8988T (cell line): ENCODE results near the gene LPP.

Source experiments
- DNase-seq: peaks from one replicate; pipeline ENCODE4 v3.0.0; 2011

LPP gene

DNA sequence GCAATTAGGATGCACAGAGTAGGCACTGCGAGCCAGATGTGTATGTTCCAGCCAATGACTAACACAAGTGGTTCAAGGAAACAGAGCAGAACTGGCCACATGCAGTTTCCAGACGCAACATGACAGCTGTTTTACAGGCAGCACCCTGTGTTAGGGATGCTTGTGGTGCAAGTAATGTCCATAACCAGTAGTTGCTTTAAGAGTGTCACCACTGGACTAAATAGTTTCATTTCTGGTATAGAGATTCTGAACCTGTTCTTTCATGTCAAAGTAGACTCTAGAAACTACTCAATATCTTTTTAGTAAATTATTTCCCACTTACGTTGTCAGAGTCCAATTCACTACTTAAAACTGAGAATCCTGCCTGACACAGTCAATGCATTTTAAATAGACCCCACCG lies 14.5 kb upstream of the LPP start:
- no peak for DNase-seq

DNA sequence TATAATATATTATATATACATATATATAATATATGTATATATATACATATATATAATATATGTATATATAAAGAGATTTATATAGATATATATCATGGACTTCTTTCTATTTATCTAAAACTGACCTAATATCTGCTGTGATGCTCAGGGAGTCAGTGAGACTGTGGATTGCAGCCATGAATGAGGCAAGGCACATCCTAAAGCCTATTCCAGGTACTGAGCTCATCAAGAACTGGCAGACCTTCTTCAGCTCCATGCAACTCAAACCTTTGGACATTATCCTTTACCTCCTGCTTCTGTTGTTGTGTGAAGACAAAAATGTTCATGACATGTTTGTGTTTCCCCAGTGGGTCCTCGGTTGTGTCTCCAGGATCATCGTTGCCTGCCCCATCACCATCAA lies 7.7 kb upstream of the LPP start:
- no peak for DNase-seq

DNA sequence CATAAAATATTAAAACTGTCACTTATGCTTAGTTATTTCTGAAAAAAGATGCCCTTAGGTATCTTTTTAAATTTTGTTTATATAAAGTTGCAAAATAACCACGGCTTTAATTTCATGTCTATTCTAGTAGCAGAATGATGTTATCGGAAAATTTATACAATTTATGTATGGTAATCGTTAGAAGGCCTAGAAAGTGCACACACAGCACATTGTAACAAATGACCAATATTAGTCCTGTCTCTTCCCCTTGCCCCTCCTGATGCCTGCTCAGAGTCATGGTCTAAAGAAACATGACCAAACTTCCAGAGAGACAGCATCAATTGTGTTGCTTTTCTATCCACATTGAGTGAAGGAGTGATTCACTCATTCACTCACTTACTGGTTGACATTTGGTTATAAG lies 6.2 kb upstream of the LPP start:
- no peak for DNase-seq

DNA sequence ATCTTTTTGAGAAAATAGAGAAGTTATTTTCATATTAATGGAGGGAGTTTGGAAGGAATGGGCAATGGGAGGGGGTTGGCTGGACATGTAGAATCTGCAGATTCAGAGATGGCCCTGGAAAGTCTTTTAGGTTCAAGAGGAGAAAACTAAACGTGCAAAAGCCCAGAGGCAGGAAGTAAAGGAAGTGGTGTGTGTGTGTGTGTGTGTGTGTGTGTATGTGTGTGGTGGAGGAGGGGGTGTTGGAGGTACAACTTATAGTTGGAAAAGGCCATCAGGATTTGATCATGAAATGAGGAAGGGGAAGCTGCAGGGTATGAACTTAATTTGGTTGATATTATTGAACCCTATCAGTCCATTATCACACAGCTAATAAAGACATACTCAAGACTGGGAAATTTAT lies 5.6 kb upstream of the LPP start:
- DNase-seq, result no peak

DNA sequence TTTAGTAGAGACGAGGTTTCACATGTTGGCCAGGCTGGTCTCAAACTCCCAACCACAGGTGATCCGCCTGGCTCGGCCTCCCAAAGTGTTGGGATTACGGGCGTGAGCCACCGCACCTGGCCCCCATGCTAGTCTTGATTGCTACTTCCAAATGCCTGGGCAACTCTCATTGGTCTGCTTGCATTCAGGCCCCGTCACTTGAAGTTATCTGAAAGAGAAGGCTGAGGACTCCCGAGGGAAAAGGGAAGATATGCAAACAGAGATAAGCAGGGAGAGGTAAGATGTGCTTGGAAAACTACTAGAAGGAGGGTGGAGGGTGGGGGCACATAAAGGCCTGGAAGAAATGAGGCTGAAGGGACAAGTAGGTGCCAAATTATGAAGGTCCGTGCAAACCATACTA lies 4.4 kb upstream of the LPP start:
- no peak for DNase-seq

DNA sequence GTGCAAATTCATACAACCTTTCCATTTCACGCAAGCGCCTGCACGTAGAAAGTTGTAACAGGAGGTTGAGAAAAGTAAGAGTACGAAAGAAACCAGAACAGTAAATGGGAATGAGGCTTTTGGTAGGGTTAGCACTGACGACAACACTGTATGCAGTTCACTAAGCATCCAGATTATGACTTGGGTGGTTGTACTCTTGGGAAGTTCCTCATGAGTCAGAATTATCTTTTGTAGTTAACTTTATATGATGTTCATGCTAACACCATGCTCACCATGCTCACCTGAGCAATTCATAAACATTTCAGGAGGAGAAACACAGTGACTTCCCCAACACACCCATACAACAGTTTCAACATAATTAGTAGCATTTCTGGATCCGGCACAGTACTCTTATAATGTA lies 3.0 kb upstream of the LPP start:
- no peak for DNase-seq

DNA sequence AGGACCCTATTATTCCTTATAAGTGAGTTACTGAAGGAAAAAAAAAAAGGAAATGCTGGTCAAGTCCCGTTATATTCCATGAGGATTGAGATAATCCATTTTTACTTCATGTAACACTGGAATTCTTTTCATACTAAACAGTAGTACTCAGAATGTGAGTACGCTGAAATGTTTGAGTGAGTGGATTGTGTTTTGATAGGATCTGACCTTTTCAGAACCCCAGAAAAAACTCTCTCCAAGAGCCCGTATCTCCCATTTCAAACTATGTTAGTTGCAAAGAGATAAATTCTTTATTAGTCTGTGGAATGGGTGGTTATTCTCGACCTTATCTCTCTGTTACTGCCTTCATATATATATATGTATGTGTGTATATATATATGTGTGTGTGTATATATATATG lies 2.5 kb upstream of the LPP start:
- no peak for DNase-seq

DNA sequence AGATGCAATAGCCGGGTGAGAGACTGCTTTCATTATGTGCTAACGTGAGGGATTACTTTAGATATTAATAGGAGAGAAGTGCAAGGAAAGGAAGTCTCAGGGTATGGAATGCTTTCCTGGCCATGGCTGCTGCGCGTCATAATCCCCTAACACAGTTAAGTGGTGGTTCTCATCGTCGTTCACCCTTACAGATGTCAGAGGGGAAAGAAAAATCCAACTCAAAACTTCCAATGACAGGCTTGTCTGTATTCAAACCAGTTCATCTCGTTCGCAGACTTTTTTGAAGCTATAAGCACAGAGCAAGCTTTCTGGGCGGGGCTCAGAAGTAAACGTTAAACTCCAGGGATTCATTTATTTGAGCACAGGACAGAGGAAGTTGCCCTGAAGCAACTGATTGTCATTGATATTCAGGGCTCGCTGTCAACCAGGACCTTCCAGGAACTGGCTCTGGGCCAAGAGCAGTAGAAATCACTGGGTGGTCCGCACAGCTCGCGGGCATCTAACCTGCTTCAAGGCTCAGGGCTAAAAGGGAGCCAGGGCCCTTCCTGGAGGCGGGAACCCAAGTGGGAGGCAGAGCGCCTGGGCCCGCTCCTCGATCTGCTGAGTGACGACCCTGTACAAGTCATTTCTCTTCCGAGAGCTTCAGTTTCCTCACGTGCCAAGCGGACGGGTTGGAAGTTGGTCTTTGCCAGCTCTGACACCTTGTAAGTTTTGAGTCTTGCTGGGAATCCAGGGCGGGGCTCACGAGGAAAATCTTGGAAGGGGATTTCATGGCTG lies 1.1 kb upstream of the LPP start:
- DNase-seq, result peak; percentile 37

DNA sequence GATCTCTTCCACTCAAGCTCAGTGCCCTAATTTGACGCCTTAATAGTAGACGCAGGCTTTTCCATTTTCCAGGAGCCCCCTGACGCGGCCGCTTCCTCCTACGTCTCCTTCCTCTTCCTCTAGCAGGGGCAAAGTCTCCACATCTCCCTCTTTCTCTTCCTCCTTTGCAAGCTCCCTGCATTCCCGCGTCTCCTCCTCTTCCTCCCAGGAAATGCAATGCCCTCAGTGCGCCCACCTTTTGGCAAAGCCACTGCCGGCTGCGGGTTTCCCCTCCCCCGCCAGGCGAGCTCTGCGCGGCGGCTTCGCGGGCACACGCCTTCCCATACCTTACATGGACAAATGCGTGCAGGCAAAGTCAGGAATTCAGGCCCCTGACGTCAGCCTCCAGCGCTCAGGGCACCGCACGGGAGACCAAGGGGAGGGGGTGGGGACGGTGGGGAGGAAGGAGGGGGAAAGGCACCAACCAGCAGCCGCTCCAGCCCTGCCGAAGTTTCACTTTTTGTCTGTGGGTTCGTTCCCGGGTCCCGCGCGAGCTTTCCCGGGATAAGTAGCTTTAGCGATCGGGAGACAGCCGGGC lies 432 bp upstream of the LPP start:
- DNase-seq, result peak; percentile 96

DNA sequence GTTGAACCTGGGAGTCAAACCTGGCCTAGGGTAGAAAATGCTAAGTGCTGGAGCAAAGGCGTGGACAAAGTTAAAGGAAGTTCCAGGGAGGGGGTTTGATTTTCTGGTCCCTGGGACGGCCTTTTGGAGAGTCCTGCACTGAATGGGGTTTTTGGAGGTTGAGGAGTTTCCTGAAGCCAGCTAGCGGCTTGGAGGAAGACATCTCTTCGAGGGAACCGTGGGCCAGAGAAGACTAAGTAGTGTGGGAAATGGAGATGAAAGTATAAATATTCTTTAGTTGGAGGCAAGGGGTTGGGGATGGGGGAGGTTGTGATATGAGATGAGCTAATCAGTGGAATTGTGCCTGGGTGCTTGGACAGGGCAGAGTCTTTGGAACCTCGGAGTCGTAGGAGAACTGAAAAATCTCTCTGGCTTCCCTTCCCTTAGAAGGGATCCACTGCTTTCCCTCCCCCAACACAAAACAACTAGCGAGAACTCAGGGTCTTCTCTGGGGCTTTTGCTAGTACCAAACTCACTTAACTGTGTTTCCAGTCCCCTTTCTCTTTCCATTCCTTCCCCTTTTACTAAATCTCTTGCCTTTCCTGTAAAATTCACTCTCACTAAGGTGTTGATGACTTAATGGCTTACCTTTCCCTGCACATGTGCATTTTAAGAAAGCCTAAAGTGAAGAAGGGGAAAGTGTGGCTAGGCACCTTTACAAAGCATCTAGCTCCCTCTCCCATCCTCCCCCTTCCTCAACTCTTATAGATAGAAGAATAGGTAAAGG lies 1.0 kb downstream of the LPP start:
- no peak for DNase-seq

DNA sequence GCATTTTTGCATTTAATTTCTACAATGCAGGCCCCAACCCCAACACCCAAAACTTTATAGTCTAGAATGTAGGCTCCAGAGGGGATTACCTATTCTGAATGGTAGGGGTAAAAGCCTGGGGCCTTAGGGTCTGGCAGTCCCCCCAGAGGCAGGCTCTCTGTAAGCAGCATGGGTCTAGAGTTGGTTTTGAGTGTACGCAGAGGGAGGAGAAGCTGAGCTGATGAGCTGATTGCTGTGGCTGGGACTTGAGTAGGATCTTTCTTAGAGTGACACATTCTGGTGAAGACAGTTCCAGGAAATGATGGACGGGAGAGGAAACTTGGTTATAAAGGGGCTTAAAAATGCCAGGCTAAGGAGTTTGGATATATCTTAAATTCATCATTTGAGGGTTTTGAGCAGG lies 2.1 kb downstream of the LPP start:
- DNase-seq, result no peak

DNA sequence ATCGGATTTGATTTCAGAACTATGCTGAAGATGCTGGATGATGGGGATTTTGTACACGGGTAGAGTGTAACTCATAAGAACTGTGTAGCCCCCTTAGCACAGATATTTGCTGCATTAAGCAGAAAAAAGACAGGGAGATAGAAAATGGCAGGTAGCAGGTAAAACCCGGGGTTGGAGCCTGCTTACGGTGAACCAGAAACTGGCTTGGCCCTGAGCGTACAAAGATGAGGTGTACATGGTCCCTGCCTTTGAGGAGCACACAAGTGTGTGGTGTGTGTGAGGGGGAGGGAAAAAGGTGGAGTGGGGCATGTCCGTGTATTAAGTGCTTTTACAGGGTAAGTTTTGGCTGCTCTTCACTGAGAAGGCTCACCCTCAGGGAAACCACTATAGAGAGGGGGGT lies 3.5 kb downstream of the LPP start:
- no peak for DNase-seq

DNA sequence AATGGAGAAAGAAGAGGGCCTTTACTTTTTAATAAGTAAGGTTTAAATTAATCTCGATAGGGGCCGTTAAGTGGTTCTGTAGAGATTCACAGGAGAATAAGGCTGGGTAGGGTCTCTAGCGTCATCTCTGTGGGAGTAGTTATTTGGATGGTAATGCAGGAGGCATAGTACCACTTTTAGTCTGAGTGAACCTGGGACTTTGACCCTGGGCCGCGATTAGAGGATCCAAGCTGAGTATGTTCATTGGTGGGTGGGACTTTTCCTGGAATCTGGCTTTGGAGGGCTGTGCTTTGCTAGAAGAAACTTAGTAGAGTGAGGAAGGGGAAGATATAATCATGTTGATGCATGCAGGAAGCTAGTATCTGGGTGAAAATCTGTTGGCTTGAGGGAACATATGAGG lies 4.0 kb downstream of the LPP start:
- DNase-seq, result no peak

DNA sequence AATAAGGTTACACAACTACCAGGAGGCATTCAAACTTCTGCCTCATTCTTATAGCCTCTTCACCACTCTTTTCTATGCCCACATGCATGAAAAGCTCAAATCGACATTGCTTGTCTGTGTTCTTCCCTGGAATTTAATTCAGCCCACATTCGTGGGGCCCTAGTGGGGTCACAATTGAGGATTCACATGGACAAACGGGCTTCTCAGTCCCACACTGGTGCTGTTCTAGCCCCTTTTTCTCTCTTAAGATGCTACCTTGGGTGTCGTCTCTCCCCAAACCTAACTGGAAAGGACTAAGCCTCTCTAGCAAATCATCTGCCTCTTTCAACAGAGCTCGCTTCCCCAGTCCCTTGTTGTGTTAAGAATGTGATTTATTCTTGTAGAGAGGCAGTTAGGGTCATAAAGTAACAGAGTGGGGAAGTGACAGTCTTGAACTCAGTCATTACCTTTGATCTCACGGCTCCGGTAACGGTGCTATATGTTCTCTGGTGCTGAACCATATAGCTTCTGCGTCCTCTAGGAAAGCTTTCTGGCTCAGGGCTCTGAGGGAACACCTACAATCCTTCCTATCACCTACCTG lies 4.9 kb downstream of the LPP start:
- DNase-seq, result no peak

DNA sequence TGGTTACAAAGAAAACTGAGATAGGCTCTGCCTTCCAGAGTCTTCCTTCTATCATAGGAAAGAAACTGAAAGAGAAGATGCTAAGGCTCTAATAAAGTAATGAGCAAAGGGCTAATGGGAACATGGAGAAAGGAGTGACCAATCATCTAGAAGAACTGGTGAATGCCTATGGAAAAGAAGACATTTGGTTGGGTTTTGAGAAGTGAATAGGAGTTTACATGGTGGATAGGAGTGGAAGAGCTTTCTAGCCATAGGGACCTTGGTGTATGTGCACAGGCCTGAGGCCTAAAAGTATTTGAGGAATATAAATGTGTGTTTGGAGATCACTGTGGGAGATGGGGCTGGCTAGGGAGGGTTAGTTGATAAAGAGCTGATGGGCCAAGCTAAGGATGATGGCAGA lies 6.8 kb downstream of the LPP start:
- no peak for DNase-seq

DNA sequence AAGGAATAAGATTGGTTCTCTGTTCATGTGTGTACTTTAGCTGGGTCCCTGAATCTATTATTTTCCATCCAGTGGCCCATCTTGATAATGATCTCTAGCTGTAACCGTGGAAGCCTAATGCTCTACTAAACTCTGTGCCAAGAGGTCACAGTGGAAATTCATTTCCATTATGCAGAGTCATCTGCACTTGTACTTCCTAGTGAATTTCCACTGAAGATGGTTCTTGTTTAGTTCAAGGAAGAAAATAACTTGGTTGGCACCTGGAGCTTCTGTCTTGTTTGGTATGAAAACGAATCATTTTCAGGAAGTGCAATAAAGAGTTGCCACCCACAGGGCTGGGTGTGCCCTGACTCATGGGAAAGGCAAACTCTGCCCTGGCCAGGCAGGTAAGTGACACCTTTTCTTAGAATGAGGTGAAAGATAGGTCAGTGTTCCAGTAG lies 10.3 kb downstream of the LPP start:
- DNase-seq, result no peak

DNA sequence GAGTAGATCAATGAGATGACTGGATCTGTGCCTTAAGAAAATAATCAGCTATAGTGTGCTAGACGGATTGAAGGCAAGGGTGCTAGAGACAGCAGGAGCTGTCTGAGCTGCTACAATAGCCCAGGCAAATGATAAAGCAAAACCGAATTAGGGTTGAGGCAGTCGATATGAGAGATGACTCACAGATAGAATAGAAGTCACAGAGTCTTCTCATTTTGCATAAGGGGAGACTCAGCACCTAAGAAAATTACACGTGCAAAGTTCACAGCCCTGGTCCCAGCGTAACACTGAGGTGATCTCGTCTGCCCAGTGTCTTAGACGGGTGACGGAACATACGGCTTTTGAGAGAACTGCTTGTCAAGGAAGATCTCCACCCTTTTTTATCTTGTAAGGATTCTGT lies 11.6 kb downstream of the LPP start:
- no peak for DNase-seq

DNA sequence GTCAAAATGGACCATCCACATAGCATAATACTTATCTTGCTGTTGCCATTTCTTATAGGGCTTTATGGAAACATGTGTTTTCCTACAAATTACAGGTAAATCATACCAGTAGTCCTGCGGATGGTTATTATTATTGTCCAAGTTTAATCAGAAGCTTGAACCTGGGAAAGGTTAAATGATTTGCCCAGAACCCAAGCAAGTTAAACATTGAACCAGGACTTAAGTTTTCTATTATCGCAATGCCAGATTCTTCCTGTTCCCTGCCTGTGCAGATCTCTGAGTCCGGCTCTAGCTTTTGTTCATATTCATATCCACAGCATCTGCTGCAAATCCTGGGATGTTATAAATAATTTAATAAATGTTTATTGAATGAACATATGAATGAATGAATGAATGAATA lies 12.5 kb downstream of the LPP start:
- no peak for DNase-seq

DNA sequence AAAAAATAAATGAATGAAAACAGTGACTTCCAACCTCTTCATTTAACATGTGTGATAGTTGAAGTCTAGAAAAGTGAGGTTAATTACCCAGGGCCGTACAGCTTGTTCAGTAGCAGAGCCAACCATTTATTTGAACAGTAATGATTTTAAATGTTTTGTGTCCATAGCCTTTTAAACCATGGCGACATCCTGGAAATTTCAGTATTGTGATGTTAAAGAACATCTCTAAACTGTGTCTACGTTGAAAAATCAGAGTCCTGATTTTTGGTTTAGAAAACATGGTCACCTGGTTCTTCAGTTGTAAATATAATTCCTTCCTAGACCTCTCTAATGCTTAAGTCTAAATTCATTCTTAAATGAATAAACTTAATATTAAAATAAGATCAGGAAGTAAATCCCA lies 14.2 kb downstream of the LPP start:
- no peak for DNase-seq

DNA sequence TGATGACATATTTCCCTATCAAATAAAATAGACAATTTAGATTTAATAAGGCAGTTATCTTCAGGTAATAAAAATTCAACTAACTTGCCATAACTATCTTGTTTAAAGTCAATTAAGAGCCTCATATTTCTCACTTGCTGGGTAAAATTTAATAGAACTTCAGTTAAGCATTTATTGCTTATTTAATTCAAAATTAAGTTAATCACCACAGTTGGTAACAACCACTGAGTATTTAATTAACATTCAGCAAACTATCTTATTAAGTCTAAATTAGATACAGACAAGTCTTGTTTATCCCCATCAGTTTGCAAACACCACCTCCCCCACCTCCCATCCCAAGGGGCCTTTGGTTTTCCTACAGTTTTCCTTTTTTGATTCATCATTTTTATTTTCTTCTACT lies 14.7 kb downstream of the LPP start:
- no peak for DNase-seq

DNA sequence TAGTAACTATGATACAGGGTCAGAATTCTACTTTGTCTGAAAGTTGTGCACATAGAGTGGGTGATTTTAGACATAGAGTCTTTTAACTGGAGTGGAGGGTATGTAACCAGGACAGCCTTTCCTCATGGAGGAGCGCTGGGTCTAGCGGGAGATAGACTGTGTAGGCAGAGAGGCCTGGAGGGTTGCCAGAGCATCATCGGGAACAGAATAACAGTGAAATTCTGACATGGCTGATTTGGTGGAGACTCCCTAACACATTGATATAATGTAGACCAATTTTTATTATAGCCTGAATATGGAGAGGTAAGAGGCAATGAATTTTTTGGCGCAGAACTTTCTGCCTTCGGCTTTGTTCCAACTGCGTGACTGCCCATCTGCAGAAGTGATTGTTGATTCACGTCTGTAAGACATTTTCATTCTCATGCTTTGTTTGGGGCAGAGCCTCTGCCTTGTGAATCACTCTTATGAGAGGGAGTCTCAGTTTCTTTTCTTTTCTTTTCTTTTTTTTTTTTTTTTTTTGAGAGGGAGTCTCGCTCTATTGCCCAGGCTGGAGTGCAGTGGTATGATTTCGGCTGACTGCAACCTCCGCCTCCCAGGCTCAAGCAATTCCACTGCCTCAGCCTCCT lies 16.0 kb downstream of the LPP start:
- DNase-seq, result no peak

DNA sequence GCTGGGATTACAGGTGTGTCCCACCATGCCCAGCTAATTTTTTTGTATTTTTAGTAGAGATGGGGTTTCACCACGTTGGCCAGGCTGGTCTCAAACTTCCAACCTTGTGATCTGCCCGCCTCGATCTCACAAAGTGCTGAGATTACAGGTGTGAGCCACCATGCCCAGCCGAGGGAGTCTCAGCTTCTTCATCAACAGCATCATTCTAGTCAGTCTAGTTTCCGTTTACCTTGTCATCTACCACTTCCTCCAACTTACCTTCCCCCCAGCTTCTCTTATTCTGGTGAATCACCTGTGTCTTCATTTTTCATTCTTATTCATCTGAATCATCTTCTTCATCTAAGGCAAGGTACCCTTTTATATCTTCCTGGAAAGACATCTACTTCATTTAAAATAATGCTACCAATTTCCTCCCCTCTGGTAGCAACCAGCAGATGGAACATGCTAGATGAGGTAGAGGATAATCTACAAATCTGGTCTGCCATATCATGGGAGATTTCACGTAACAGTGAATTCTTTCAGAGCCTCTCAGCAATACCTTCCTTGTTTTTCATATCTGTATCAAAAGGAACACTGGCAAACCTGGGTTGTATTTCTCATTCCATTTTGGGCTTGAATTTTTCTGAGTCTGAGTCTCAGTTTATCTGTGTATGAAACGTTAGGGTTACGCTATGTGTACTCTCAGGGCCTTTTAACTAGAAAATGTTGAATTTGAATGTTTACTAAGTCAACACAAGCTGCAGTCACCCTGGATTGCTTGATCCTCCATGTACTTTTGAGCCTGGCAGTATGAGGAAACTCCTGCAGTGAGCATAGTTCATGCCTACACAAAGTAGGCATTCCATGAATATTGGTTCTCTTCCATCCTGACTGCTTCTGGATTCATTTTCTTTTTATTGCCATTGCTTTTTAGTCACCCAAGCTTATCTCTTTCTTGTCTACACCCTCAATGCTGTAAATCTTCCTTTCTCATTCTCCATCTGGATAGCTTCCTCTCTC lies 16.8 kb downstream of the LPP start:
- DNase-seq, result no peak
